Measurements from ENCODE around the gene CALML3.

DNA sequence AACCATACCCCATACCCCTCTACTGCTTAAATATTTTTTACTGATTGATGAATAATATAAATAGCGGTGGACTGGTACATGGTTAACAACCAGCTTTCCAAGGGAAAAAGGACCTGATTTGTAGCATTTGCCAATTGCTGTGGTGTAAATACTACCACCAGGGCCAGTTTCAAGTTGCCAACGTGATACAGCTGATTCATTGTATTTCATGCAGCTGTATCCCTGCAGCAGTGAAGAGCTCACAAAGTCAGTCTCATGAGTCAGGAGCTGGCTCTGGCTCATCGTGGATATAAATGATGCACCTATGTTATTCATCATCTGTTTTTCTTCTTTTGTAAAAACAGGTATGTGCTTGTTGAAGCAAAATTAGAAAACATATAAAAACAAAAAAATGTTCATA, 40.6 kb upstream of the CALML3 start:
- TF ChIP-seq, protein P1, sequence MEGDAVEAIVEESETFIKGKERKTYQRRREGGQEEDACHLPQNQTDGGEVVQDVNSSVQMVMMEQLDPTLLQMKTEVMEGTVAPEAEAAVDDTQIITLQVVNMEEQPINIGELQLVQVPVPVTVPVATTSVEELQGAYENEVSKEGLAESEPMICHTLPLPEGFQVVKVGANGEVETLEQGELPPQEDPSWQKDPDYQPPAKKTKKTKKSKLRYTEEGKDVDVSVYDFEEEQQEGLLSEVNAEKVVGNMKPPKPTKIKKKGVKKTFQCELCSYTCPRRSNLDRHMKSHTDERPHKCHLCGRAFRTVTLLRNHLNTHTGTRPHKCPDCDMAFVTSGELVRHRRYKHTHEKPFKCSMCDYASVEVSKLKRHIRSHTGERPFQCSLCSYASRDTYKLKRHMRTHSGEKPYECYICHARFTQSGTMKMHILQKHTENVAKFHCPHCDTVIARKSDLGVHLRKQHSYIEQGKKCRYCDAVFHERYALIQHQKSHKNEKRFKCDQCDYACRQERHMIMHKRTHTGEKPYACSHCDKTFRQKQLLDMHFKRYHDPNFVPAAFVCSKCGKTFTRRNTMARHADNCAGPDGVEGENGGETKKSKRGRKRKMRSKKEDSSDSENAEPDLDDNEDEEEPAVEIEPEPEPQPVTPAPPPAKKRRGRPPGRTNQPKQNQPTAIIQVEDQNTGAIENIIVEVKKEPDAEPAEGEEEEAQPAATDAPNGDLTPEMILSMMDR (IDR thresholded peaks at IDR 0.05; ENCODE audit: extremely low read depth in 1 of 2, insufficient read depth in 1 of 2, low read depth in 1 of 2, low read length in 2 of 2) = no peak
- TF ChIP-seq EZH2 (IDR thresholded peaks at IDR 0.05; ENCODE audit: borderline replicate concordance, low read depth, low read length, severe bottlenecking) (no peak), JUN (IDR thresholded peaks at IDR 0.05; ENCODE audit: borderline replicate concordance, insufficient read depth, insufficient read length, low read depth) (no peak)
